B cell (primary cell): ENCODE measurements around the gene SLC37A1. TPM values are rescaled to one million over a fixed set of nuclear protein-coding genes. Genes with fewer than 3 reads are reported as not detected.

Source experiments
- ATAC-seq: fragments of 200-7000 bp; cut with Tn5 transposase; one replicate; pipeline ENCODE4 v1.10.0; 2021; ENCODE audit warnings: low read depth, mild to moderate bottlenecking, moderate number of reproducible peaks, moderate library complexity
- CTCF ChIA-PET: fragments of 350-600 bp; sonication (Branson Sonifier 250); formaldehyde crosslinking; loops from one replicate; lab custom pipeline; 2021; ENCODE audit warnings: antibody characterized with exemption, inconsistent platforms; lab: Charles Lee
- POLR2A ChIA-PET: fragments of 350-600 bp; sonication (Branson Sonifier 250); formaldehyde crosslinking; loops from one replicate; lab custom pipeline; 2021; ENCODE audit warnings: antibody characterized with exemption; lab: Charles Lee
- DNase-seq: peaks from one replicate; pipeline ENCODE4 v3.0.0; 2013
- H2AFZ ChIP-seq: 2 replicates; pipeline ENCODE4 v1.6.1; 2012; ENCODE audit warnings: mild to moderate bottlenecking, low read depth, low read length; ENCODE audit not compliant: insufficient read depth, poor library complexity, severe bottlenecking
- H3K27ac ChIP-seq, 2 donors: 1 replicate in 1 of 2; 2 replicates in 1 of 2; pipeline ENCODE4 v1.5.1; 2012 to 2013; ENCODE audit warnings: low read length in 2 of 2, mild to moderate bottlenecking in 2 of 2, moderate library complexity in 1 of 2
- H3K27me3 ChIP-seq, 4 experiments: fragments of 200-600 bp in 1 of 4; sonication (generic) in 1 of 4; replicated peaks in 1 of 4; 1 replicate in 2 of 4; 2 replicates in 2 of 4; pipeline versions ENCODE4 v1.6.1 to v1.7.0; 2013 to 2016; ENCODE audit warnings: low read length in 3 of 4, mild to moderate bottlenecking in 2 of 4, mixed read lengths in 1 of 4, moderate library complexity in 1 of 4; ENCODE audit not compliant: insufficient read depth in 4 of 4, control insufficient read depth in 3 of 4; ENCODE audit errors: control extremely low read depth in 1 of 4
- H3K36me3 ChIP-seq, 2 experiments: replicated peaks in 1 of 2; 1 replicate in 1 of 2; 2 replicates in 1 of 2; pipeline versions ENCODE4 v1.6.1 to v1.7.1; 2013; ENCODE audit warnings: low read length in 1 of 2; ENCODE audit not compliant: insufficient read depth in 2 of 2, control insufficient read depth in 1 of 2; ENCODE audit errors: control extremely low read depth in 1 of 2, extremely low read depth in 1 of 2
- H3K4me1 ChIP-seq, 2 donors: fragments of 200-600 bp in 1 of 2; sonication (generic) in 1 of 2; 1 replicate in 1 of 2; 2 replicates in 1 of 2; pipeline versions ENCODE4 v1.5.1 to v1.6.1; 2013 to 2017; ENCODE audit warnings: low read length in 2 of 2; ENCODE audit not compliant: control insufficient read depth in 2 of 2, insufficient read depth in 2 of 2
- H3K4me2 ChIP-seq: replicated peaks from 2 replicates; pipeline ENCODE3; 2012; ENCODE audit warnings: mild to moderate bottlenecking, low read depth, low read length; ENCODE audit not compliant: poor library complexity, severe bottlenecking
- H3K4me3 ChIP-seq, 5 experiments: fragments of 200-600 bp in 1 of 5; sonication (generic) in 1 of 5; 1 replicate in 3 of 5; 2 replicates in 2 of 5; pipeline versions ENCODE4 v1.5.1 to v1.7.0; 2011 to 2016; ENCODE audit warnings: low read length in 4 of 5, mild to moderate bottlenecking in 4 of 5, low read depth in 2 of 5, control low read depth in 1 of 5, moderate library complexity in 1 of 5; ENCODE audit not compliant: insufficient read depth in 1 of 5; ENCODE audit errors: control extremely low read depth in 1 of 5, extremely low read depth in 1 of 5
- H3K79me2 ChIP-seq: fragments of 200-600 bp; sonication (generic); one replicate; pipeline ENCODE4 v1.6.0; 2016; ENCODE audit warnings: low read length; ENCODE audit not compliant: control insufficient read depth, insufficient read depth
- H3K9ac ChIP-seq: fragments of 200-600 bp; sonication (generic); 2 replicates; pipeline ENCODE4 v1.6.1; 2017; ENCODE audit warnings: mild to moderate bottlenecking, low read length, moderate library complexity
- H3K9me3 ChIP-seq, 3 donors: one replicate each; pipeline versions ENCODE4 v1.6.1 to v1.7.1; 2013; ENCODE audit warnings: low read length in 2 of 3; ENCODE audit not compliant: control insufficient read depth in 2 of 3, insufficient read depth in 1 of 3; ENCODE audit errors: control extremely low read depth in 1 of 3
- H4K20me1 ChIP-seq: 2 replicates; pipeline ENCODE4 v1.6.0; 2012; ENCODE audit warnings: mild to moderate bottlenecking, low read length; ENCODE audit not compliant: insufficient read depth, control insufficient read depth, poor library complexity, severe bottlenecking
- H3K27ac Mint-ChIP-seq: one replicate; pipeline ENCODE4 v1.8.0; 2021; ENCODE audit warnings: mixed read lengths
- H3K27me3 Mint-ChIP-seq: one replicate; pipeline ENCODE4 v1.8.0; 2021; ENCODE audit warnings: mixed read lengths
- H3K4me1 Mint-ChIP-seq: one replicate; pipeline ENCODE4 v1.8.0; 2021; ENCODE audit warnings: mixed read lengths
- H3K4me3 Mint-ChIP-seq: one replicate; pipeline ENCODE4 v1.8.0; 2021; ENCODE audit warnings: mixed read lengths
- H3K9me3 Mint-ChIP-seq: one replicate; pipeline ENCODE4 v1.8.0; 2022; ENCODE audit warnings: mixed read lengths; ENCODE audit not compliant: insufficient read depth
- CTCF ChIP-seq: fragments of 200-600 bp; IDR thresholded peaks from one replicate; pipeline ENCODE4 v1.8.0; 2022; ENCODE audit warnings: antibody characterized with exemption, mild to moderate bottlenecking
- EZH2 ChIP-seq: IDR thresholded peaks from 2 replicates; pipeline ENCODE4 v1.6.1; 2012; ENCODE audit warnings: borderline replicate concordance, low read depth, mild to moderate bottlenecking, moderate library complexity, low read length; ENCODE audit not compliant: insufficient read depth, poor library complexity, severe bottlenecking
- WGBS: methylation state at CpG from one replicate; pipeline ENCODE4 v1.1.5; 2013; ENCODE audit warnings: missing lambda C conversion rate; ENCODE audit not compliant: insufficient coverage; 5-methylcytosine and 5-hydroxymethylcytosine counted together
- intact Hi-C: fragments of 100-400 bp; cut with micrococcal nuclease; formaldehyde crosslinking; loops from one replicate; pipeline ENCODE4 v1.10.0; 2022
- polyA plus RNA-seq: library from polyadenylated mRNA; depleted of rRNA; stranded (reverse); fragments of >200 nt; gene quantifications from 2 replicates; pipeline ENCODE4 v1.2.3, GENCODE V29; 2012
- total RNA-seq, 2 donors: library from RNA; stranded (reverse); fragments of 120-200 nt in 1 of 2; gene quantifications; 1 replicate in 1 of 2; 2 replicates in 1 of 2; pipeline versions ENCODE4 v1.2.3 to v1.2.4, GENCODE V29; 2013 to 2022

The SLC37A1 gene
- total and polyA plus RNA-seq, 2 donors (not counting 1 experiment from before 2014, with no cell fraction given), result 38.1 to 60.2 TPM

DNA sequence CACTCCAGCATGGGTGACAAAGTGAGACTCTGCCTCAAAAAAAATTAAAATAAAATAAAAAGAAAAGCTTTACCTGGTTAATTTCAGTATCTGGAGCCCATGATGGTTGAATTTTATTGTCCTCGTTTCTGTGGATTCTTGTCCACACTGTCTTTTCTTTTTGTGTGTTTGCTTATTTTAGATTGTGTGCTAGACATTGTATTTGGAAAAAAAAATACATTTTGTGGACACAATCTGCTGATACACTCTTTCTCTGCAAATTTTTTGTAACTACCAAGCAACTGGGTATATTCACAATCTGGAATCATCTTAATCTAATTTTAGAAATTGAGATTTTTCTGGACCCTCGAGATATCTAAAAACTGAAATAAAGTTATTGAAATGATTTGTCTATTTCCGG lies 98.2 kb downstream of the SLC37A1 start:
- intact Hi-C loops, result no loop called here
- Histone ChIP-seq H3K9me3 (peaks cover 0 to 22% (median 3%) of the 10 kb centered on the region in 3 donors), H4K20me1 (no peaks in the 10 kb centered on the region), H3K9ac (no peak overlapping the region), H3K79me2 (no peaks in the 10 kb centered on the region), H3K27me3 (peaks cover 0 to 13% (median 6%) of the 10 kb centered on the region in 4 experiments), H3K4me1 (peaks cover 2 to 14% of the 10 kb centered on the region in 2 donors), H2AFZ (no peak overlapping the region), H3K36me3 (no peaks in the 10 kb centered on the region), H3K4me2 (no peak overlapping the region), H3K27ac (no peak overlapping the region), H3K4me3 (no peak overlapping the region)
- Mint-ChIP-seq H3K9me3 (peaks cover 6% of the 10 kb centered on the region), H3K27me3 (no peaks in the 10 kb centered on the region), H3K4me1 (peaks cover 9% of the 10 kb centered on the region), H3K27ac (no peak overlapping the region), H3K4me3 (no peak overlapping the region)
- ChIA-PET POLR2A (no interaction called here), CTCF (no interaction called here)
- 100% methylated on average over 1 of the region's 3 CpGs for WGBS
- DNase-seq (no peak), ATAC-seq (no peak)
- TF ChIP-seq CTCF, result no peak
- no peak for TF ChIP-seq EZH2

GRCh38 chr21:42612390-42612789 lies 98.7 kb downstream of the SLC37A1 start:
- Mint-ChIP-seq H3K4me3 (no peak overlapping the region), H3K27me3 (no peaks in the 10 kb centered on the region), H3K27ac (no peak overlapping the region), H3K9me3 (peaks cover 6% of the 10 kb centered on the region), H3K4me1 (peaks cover 9% of the 10 kb centered on the region)
- Histone ChIP-seq H3K36me3 (no peaks in the 10 kb centered on the region), H4K20me1 (no peaks in the 10 kb centered on the region), H3K27me3 (peaks cover 0 to 18% (median 8%) of the 10 kb centered on the region in 4 experiments), H3K79me2 (no peaks in the 10 kb centered on the region), H3K9ac (no peak overlapping the region), H3K4me1 (peaks cover 4 to 14% of the 10 kb centered on the region in 2 donors), H3K9me3 (peaks cover 0 to 22% (median 3%) of the 10 kb centered on the region in 3 donors), H3K27ac (no peak overlapping the region), H3K4me2 (no peak overlapping the region), H2AFZ (no peak overlapping the region), H3K4me3 (no peak overlapping the region)
- TF ChIP-seq CTCF (no peak), EZH2 (no peak)
- WGBS, result no CpG with 5 or more reads among the region's 1 CpG
- no peak for DNase-seq
- POLR2A ChIA-PET, result no interaction called here
- no peak for ATAC-seq
- intact Hi-C loops, result no loop called here
- CTCF ChIA-PET, result no interaction called here
